Activated T-helper 1 cell treated with anti-CD3 and anti-CD28 coated beads, Interleukin-12 subunit alpha, Interleukin-12 subunit beta, Interleukin-2, Interleukin-4 antibody, amounts not matched to agents 30 ng/mL and 10 ng/mL and 1 ng/mL, durations not matched to agents 14 hours and 24 hours and 36 hours (primary cell): ENCODE data around the gene GALNT14. TPM values are rescaled to one million over a fixed set of nuclear protein-coding genes. Genes with fewer than 3 reads are reported as not detected.

Source experiments
- DNase-seq: peaks from one replicate; pipeline ENCODE4 v3.0.0; 2021; ENCODE audit warnings: low spot score
- H3K27ac Mint-ChIP-seq: one replicate; pipeline ENCODE4 v1.8.0; 2021; ENCODE audit warnings: mild to moderate bottlenecking, mixed read lengths
- H3K27me3 Mint-ChIP-seq: one replicate; pipeline ENCODE4 v1.8.0; 2022; ENCODE audit warnings: mild to moderate bottlenecking, moderate library complexity, mixed read lengths; ENCODE audit not compliant: insufficient read depth
- H3K36me3 Mint-ChIP-seq: one replicate; pipeline ENCODE4 v1.8.0; 2021; ENCODE audit warnings: low read depth, mixed read lengths
- H3K4me1 Mint-ChIP-seq: one replicate; pipeline ENCODE4 v1.8.0; 2021; ENCODE audit warnings: low read depth, mixed read lengths
- H3K4me3 Mint-ChIP-seq: one replicate; pipeline ENCODE4 v1.8.0; 2021; ENCODE audit warnings: mild to moderate bottlenecking, moderate library complexity, mixed read lengths
- H3K9me3 Mint-ChIP-seq: one replicate; pipeline ENCODE4 v1.8.0; 2021; ENCODE audit warnings: mixed read lengths
- intact Hi-C: fragments of 100-400 bp; cut with micrococcal nuclease; formaldehyde crosslinking; loops from one replicate; pipeline ENCODE4 v1.15.1; 2024
- total RNA-seq: library from RNA; stranded (reverse); gene quantifications from 2 replicates; pipeline ENCODE4 v1.2.3, GENCODE V29; 2022

Gene GALNT14
- total RNA-seq, 1 donor from 2014 or later: 0.21 TPM

GRCh38 chr2:31090188-31090587 is 48.1 kb downstream of the GALNT14 start:
- Mint-ChIP-seq H3K4me1 (no peaks in the 10 kb centered on the region), H3K36me3 (no peaks in the 10 kb centered on the region), H3K4me3 (no peak overlapping the region), H3K27me3 (peaks cover 9% of the 10 kb centered on the region), H3K27ac (no peak overlapping the region), H3K9me3 (no peaks in the 10 kb centered on the region)
- no peak for DNase-seq
- intact Hi-C loops: no loop called here

GRCh38 chr2:31089645-31090044 is 48.6 kb downstream of the GALNT14 start:
- Mint-ChIP-seq H3K4me3 (no peak overlapping the region), H3K9me3 (no peaks in the 10 kb centered on the region), H3K27ac (no peak overlapping the region), H3K27me3 (peaks cover 9% of the 10 kb centered on the region), H3K4me1 (no peaks in the 10 kb centered on the region), H3K36me3 (no peaks in the 10 kb centered on the region)
- intact Hi-C loops: no loop called here
- DNase-seq: no peak

GRCh38 chr2:31088504-31089195 is 49.6 kb downstream of the GALNT14 start:
- intact Hi-C loops: no loop called here
- Mint-ChIP-seq H3K4me3 (no peak overlapping the region), H3K9me3 (no peaks in the 10 kb centered on the region), H3K27me3 (peaks cover 9% of the 10 kb centered on the region), H3K4me1 (no peaks in the 10 kb centered on the region), H3K36me3 (no peaks in the 10 kb centered on the region), H3K27ac (no peak overlapping the region)
- DNase-seq: no peak

- Mint-ChIP-seq H3K9me3 (no peaks in the 10 kb centered on the region), H3K4me3 (no peak overlapping the region), H3K27me3 (peaks cover 5% of the 10 kb centered on the region), H3K36me3 (no peaks in the 10 kb centered on the region), H3K27ac (no peak overlapping the region), H3K4me1 (no peaks in the 10 kb centered on the region)
- intact Hi-C loops: no loop called here
- DNase-seq: no peak
These were observed 50.7 kb downstream of the GALNT14 start for GRCh38 chr2:31087491-31087890.

- Mint-ChIP-seq H3K4me1 (no peaks in the 10 kb centered on the region), H3K27me3 (peaks cover 5% of the 10 kb centered on the region), H3K36me3 (no peaks in the 10 kb centered on the region), H3K9me3 (no peaks in the 10 kb centered on the region), H3K27ac (no peak overlapping the region), H3K4me3 (no peak overlapping the region)
- intact Hi-C loops: no loop called here
- DNase-seq: no peak
These were observed 51.6 kb downstream of the GALNT14 start for GRCh38 chr2:31086590-31086989.

GRCh38 chr2:31083234-31083993 is 54.8 kb downstream of the GALNT14 start:
- Mint-ChIP-seq H3K36me3 (no peaks in the 10 kb centered on the region), H3K27me3 (peaks cover 9% of the 10 kb centered on the region), H3K9me3 (no peaks in the 10 kb centered on the region), H3K4me1 (no peaks in the 10 kb centered on the region), H3K27ac (no peak overlapping the region), H3K4me3 (no peak overlapping the region)
- DNase-seq: no peak
- intact Hi-C loops: no loop called here

- no peak for DNase-seq
- no peak overlapping the region for H3K4me3 Mint-ChIP-seq
- H3K9me3 Mint-ChIP-seq: no peaks in the 10 kb centered on the region
- intact Hi-C loops: no loop called here
- H3K27me3 Mint-ChIP-seq: peaks cover 5% of the 10 kb centered on the region
- no peaks in the 10 kb centered on the region for H3K4me1 Mint-ChIP-seq
- H3K27ac Mint-ChIP-seq: no peak overlapping the region
- H3K36me3 Mint-ChIP-seq: no peaks in the 10 kb centered on the region
These were observed 56.2 kb downstream of the GALNT14 start for GRCh38 chr2:31082002-31082401.

GRCh38 chr2:31081492-31081891 is 56.7 kb downstream of the GALNT14 start:
- no peaks in the 10 kb centered on the region for H3K9me3 Mint-ChIP-seq
- no peak overlapping the region for H3K4me3 Mint-ChIP-seq
- H3K4me1 Mint-ChIP-seq: no peaks in the 10 kb centered on the region
- intact Hi-C loops: no loop called here
- no peaks in the 10 kb centered on the region for H3K36me3 Mint-ChIP-seq
- no peak overlapping the region for H3K27ac Mint-ChIP-seq
- peaks cover 3% of the 10 kb centered on the region for H3K27me3 Mint-ChIP-seq
- DNase-seq: no peak

GRCh38 chr2:31080361-31080760 is 57.9 kb downstream of the GALNT14 start:
- no peaks in the 10 kb centered on the region for H3K36me3 Mint-ChIP-seq
- H3K9me3 Mint-ChIP-seq: no peaks in the 10 kb centered on the region
- H3K27ac Mint-ChIP-seq: no peak overlapping the region
- no peak for DNase-seq
- intact Hi-C loops: no loop called here
- H3K4me1 Mint-ChIP-seq: no peaks in the 10 kb centered on the region
- peaks cover 3% of the 10 kb centered on the region for H3K27me3 Mint-ChIP-seq
- no peak overlapping the region for H3K4me3 Mint-ChIP-seq

GRCh38 chr2:31079665-31080064 is 58.6 kb downstream of the GALNT14 start:
- H3K4me1 Mint-ChIP-seq: no peaks in the 10 kb centered on the region
- peaks cover 3% of the 10 kb centered on the region for H3K27me3 Mint-ChIP-seq
- no peaks in the 10 kb centered on the region for H3K9me3 Mint-ChIP-seq
- no peak for DNase-seq
- no peaks in the 10 kb centered on the region for H3K36me3 Mint-ChIP-seq
- intact Hi-C loops: no loop called here
- no peak overlapping the region for H3K27ac Mint-ChIP-seq
- no peak overlapping the region for H3K4me3 Mint-ChIP-seq

GRCh38 chr2:31078579-31079105 is 59.6 kb downstream of the GALNT14 start:
- no peak overlapping the region for H3K27ac Mint-ChIP-seq
- no peaks in the 10 kb centered on the region for H3K4me1 Mint-ChIP-seq
- H3K27me3 Mint-ChIP-seq: peaks cover 3% of the 10 kb centered on the region
- DNase-seq: no peak
- no peak overlapping the region for H3K4me3 Mint-ChIP-seq
- no peaks in the 10 kb centered on the region for H3K36me3 Mint-ChIP-seq
- intact Hi-C loops: no loop called here
- no peaks in the 10 kb centered on the region for H3K9me3 Mint-ChIP-seq

- intact Hi-C loops: no loop called here
- Mint-ChIP-seq H3K27me3 (peaks cover 3% of the 10 kb centered on the region), H3K27ac (no peak overlapping the region), H3K9me3 (no peaks in the 10 kb centered on the region), H3K4me3 (no peak overlapping the region), H3K36me3 (no peaks in the 10 kb centered on the region), H3K4me1 (no peaks in the 10 kb centered on the region)
- DNase-seq: no peak
These were observed 60.2 kb downstream of the GALNT14 start for GRCh38 chr2:31078011-31078410.

GRCh38 chr2:31075941-31076590 is 62.2 kb downstream of the GALNT14 start:
- no peaks in the 10 kb centered on the region for H3K9me3 Mint-ChIP-seq
- no peak for DNase-seq
- H3K4me1 Mint-ChIP-seq: no peaks in the 10 kb centered on the region
- peaks cover 3% of the 10 kb centered on the region for H3K27me3 Mint-ChIP-seq
- no peaks in the 10 kb centered on the region for H3K36me3 Mint-ChIP-seq
- intact Hi-C loops: no loop called here
- no peak overlapping the region for H3K27ac Mint-ChIP-seq
- no peak overlapping the region for H3K4me3 Mint-ChIP-seq
